Measurements from ENCODE around the gene GRM1. TPM values are rescaled to one million over a fixed set of nuclear protein-coding genes. Genes with fewer than 3 reads are reported as not detected.

GRM1 gene
- total RNA-seq, 2 experiments from 2014 or later = not detected

DNA sequence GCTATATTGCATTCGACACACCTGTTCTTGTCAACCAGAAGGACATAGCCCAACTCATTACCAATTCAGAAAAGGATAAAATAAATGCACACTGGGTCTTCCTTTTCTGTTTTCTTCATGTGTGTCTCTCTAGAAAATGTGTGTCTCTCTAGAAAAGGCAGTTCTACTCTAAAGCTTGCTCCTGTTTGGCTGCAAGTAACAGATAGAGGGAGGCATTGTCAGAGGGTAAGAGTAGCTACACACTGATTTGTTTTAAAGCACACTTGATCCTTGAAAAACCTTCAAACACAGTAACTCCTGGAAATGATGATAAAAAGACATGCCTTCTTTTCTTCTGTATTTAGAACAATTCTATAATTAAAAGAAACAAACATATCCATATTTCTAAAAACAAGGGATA is 21.3 kb downstream of the GRM1 start:
- no peak for DNase-seq
- no peak overlapping the region for H3K27ac Mint-ChIP-seq
- H3K27me3 Mint-ChIP-seq = peaks cover 9% of the 10 kb centered on the region
- intact Hi-C loops (cut with micrococcal nuclease) = no loop called here
- ChIA-PET POLR2A (no interaction called here), CTCF (no interaction called here)
- H3K4me1 Mint-ChIP-seq (ENCODE audit: low read depth) = no peaks in the 10 kb centered on the region
- no peak overlapping the region for H3K4me3 Mint-ChIP-seq
- H3K36me3 Mint-ChIP-seq = no peaks in the 10 kb centered on the region
- peaks cover 3% of the 10 kb centered on the region for H3K9me3 Mint-ChIP-seq

- CTCF ChIA-PET = no interaction called here
- no peak overlapping the region for H3K4me3 Mint-ChIP-seq
- intact Hi-C loops (cut with micrococcal nuclease) = no loop called here
- DNase-seq = no peak
- POLR2A ChIA-PET = no interaction called here
- no peaks in the 10 kb centered on the region for H3K4me1 Mint-ChIP-seq (ENCODE audit: low read depth)
- H3K36me3 Mint-ChIP-seq = no peaks in the 10 kb centered on the region
- H3K27ac Mint-ChIP-seq = no peak overlapping the region
- peaks cover 4% of the 10 kb centered on the region for H3K27me3 Mint-ChIP-seq
- no peaks in the 10 kb centered on the region for H3K9me3 Mint-ChIP-seq
Measured at GRCh38 chr6:146056506-146056905, 27.6 kb downstream of the GRM1 start.

GRCh38 chr6:146065690-146066089 is 36.8 kb downstream of the GRM1 start:
- ChIA-PET CTCF (no interaction called here), POLR2A (no interaction called here)
- H3K4me1 Mint-ChIP-seq (ENCODE audit: low read depth) = no peaks in the 10 kb centered on the region
- H3K27ac Mint-ChIP-seq = no peak overlapping the region
- no peak for DNase-seq
- H3K9me3 Mint-ChIP-seq = no peaks in the 10 kb centered on the region
- H3K36me3 Mint-ChIP-seq = no peaks in the 10 kb centered on the region
- H3K27me3 Mint-ChIP-seq = no peaks in the 10 kb centered on the region
- H3K4me3 Mint-ChIP-seq = no peak overlapping the region
- intact Hi-C loops (cut with micrococcal nuclease) = no loop called here

DNA sequence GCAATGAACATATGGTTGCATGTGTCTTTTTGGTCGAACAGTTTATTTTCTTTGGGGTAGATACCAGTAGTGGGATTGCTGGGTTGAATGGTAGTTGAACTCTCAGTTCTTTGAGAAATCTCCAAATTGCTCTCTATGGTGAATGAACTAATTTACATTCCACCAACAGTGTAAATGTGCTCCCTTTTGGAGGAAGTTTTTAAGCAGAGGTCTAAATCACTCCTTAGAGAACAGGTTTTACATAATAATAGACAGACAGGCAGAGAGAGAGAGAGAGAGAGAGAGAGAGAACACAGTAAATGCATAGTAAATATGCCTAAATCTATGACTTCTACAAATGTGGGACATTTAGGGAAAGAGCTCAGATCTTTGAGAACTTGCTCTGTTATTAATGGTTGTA is 37.6 kb downstream of the GRM1 start:
- Mint-ChIP-seq H3K4me3 (no peak overlapping the region), H3K9me3 (no peaks in the 10 kb centered on the region), H3K27ac (no peak overlapping the region), H3K4me1 (ENCODE audit: low read depth) (no peaks in the 10 kb centered on the region), H3K27me3 (no peaks in the 10 kb centered on the region), H3K36me3 (no peaks in the 10 kb centered on the region)
- ChIA-PET CTCF (no interaction called here), POLR2A (no interaction called here)
- intact Hi-C loops (cut with micrococcal nuclease) = no loop called here
- no peak for DNase-seq

DNA sequence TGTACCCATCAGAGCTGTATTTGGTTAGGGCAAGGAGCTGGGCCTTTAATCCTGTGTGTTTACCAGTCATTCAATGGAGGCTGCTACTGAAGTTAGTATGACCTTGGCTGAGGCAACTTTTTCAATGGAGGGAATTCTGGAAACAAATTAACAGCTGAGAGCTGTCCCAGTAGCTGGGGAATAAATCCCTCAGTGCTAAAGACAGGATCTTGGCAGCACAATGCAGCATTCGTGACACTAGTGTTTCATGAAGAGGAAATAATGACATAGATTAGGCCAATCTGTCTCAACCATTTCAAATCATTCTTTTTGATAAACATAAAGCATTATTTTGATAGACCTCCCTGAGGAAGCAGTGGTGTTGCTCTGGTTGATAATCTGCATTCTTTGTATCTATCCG is 42.9 kb downstream of the GRM1 start:
- Mint-ChIP-seq H3K27ac (no peak overlapping the region), H3K36me3 (no peaks in the 10 kb centered on the region), H3K27me3 (peaks cover 3% of the 10 kb centered on the region), H3K4me3 (no peak overlapping the region), H3K4me1 (ENCODE audit: low read depth) (no peaks in the 10 kb centered on the region), H3K9me3 (no peaks in the 10 kb centered on the region)
- intact Hi-C loops (cut with micrococcal nuclease) = no loop called here
- CTCF ChIA-PET = no interaction called here
- no peak for DNase-seq
- POLR2A ChIA-PET = no interaction called here

GRCh38 chr6:146077992-146078391 is 49.1 kb downstream of the GRM1 start:
- Mint-ChIP-seq H3K36me3 (no peaks in the 10 kb centered on the region), H3K4me3 (no peak overlapping the region), H3K27ac (no peak overlapping the region), H3K9me3 (no peaks in the 10 kb centered on the region), H3K27me3 (peaks cover 3% of the 10 kb centered on the region), H3K4me1 (ENCODE audit: low read depth) (no peaks in the 10 kb centered on the region)
- ChIA-PET POLR2A (no interaction called here), CTCF (no interaction called here)
- intact Hi-C loops (cut with micrococcal nuclease) = no loop called here
- no peak for DNase-seq

DNA sequence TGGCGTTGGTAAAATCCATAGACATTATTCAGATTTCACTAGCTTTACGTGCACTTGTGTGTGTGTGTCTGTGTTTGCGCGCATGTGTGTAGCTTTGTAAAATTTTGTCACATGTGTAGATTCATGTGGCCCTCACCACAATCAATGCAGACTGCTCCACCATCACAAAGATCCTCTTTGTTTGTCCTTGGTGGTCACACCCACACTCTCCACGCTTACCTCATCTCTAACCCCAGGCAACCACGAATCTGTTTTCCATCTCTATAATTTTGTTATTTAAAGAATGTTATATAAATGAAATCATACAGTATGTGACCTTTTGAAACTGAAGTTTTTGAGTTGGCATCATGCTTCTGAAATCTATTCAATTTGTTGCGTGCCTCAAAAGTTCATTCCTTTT is 58.5 kb downstream of the GRM1 start:
- Mint-ChIP-seq H3K36me3 (no peaks in the 10 kb centered on the region), H3K9me3 (no peaks in the 10 kb centered on the region), H3K4me1 (ENCODE audit: low read depth) (no peaks in the 10 kb centered on the region), H3K4me3 (no peak overlapping the region), H3K27ac (no peak overlapping the region), H3K27me3 (no peaks in the 10 kb centered on the region)
- ChIA-PET CTCF (no interaction called here), POLR2A (no interaction called here)
- DNase-seq = no peak
- intact Hi-C loops (cut with micrococcal nuclease) = no loop called here

- Mint-ChIP-seq H3K36me3 (no peaks in the 10 kb centered on the region), H3K4me1 (ENCODE audit: low read depth) (no peaks in the 10 kb centered on the region), H3K9me3 (no peaks in the 10 kb centered on the region), H3K27ac (no peak overlapping the region), H3K4me3 (no peak overlapping the region), H3K27me3 (no peaks in the 10 kb centered on the region)
- intact Hi-C loops (cut with micrococcal nuclease) = no loop called here
- POLR2A ChIA-PET = no interaction called here
- CTCF ChIA-PET = no interaction called here
- DNase-seq = no peak
Measured at GRCh38 chr6:146090474-146090873, 61.6 kb downstream of the GRM1 start.

DNA sequence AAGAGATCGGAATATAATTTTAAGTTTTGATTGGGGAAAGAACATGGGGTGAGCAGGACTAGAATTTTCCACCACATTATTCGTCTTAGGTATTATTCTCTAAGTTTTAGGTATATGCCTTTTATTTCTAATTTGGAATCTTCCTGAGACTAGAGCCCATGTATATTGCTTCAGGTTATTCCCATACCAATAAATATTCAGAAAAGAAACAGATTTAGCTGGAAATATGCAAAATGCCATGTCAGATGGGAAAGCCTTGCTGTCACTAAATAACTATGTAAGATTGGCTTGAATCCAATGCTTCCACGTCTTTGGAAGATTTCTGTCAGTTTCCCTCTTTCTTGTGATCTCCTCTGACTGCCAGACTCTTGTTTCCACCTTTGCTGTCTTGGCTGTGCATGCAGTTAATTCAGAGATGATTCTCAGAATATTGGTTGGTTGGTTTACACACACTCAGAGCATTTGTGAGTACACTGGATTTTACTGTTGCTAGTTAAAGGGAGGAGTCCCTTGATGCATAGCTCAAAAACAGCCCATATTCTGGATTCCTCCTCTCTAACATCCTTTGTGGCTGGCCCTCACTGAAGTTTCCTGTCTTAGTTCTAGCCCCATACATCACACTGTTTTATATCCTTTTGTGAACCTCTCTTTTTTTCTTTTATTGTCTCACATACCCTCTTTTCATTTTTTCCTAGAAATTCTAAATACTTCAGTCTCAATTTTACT is 64.3 kb downstream of the GRM1 start:
- ChIA-PET CTCF (no interaction called here), POLR2A (no interaction called here)
- Mint-ChIP-seq H3K27ac (no peak overlapping the region), H3K36me3 (no peaks in the 10 kb centered on the region), H3K4me3 (no peak overlapping the region), H3K9me3 (no peaks in the 10 kb centered on the region), H3K4me1 (ENCODE audit: low read depth) (no peaks in the 10 kb centered on the region), H3K27me3 (no peaks in the 10 kb centered on the region)
- DNase-seq = no peak
- intact Hi-C loops (cut with micrococcal nuclease) = no loop called here

- no peaks in the 10 kb centered on the region for H3K27me3 Mint-ChIP-seq
- POLR2A ChIA-PET = no interaction called here
- no peak for DNase-seq
- no peak overlapping the region for H3K4me3 Mint-ChIP-seq
- H3K4me1 Mint-ChIP-seq (ENCODE audit: low read depth) = no peaks in the 10 kb centered on the region
- CTCF ChIA-PET = no interaction called here
- no peaks in the 10 kb centered on the region for H3K9me3 Mint-ChIP-seq
- H3K27ac Mint-ChIP-seq = no peak overlapping the region
- intact Hi-C loops (cut with micrococcal nuclease) = no loop called here
- H3K36me3 Mint-ChIP-seq = no peaks in the 10 kb centered on the region
Measured at GRCh38 chr6:146095481-146095880, 66.6 kb downstream of the GRM1 start.

DNA sequence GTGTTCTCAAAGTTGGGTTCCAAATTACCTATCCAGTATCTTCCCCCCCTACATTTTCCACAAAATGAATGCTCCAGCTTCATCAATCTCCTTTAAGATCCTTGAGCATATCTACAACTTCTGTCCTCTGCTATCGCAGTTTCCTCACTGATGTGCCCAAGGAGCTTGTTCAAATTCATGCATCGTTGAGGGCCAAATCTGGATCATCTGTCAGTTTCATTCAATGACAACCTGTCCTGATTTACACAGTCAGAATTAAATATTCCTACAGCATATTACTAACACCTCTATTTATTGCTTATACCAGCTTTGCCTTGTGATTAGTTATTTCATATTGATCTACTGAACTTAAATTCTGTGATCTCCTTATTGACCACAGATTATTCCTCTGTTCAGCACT is 68.7 kb downstream of the GRM1 start:
- CTCF ChIA-PET = no interaction called here
- Mint-ChIP-seq H3K27ac (no peak overlapping the region), H3K36me3 (no peaks in the 10 kb centered on the region), H3K4me1 (ENCODE audit: low read depth) (no peaks in the 10 kb centered on the region), H3K9me3 (no peaks in the 10 kb centered on the region), H3K4me3 (no peak overlapping the region), H3K27me3 (no peaks in the 10 kb centered on the region)
- DNase-seq = no peak
- intact Hi-C loops (cut with micrococcal nuclease) = no loop called here
- POLR2A ChIA-PET = no interaction called here

DNA sequence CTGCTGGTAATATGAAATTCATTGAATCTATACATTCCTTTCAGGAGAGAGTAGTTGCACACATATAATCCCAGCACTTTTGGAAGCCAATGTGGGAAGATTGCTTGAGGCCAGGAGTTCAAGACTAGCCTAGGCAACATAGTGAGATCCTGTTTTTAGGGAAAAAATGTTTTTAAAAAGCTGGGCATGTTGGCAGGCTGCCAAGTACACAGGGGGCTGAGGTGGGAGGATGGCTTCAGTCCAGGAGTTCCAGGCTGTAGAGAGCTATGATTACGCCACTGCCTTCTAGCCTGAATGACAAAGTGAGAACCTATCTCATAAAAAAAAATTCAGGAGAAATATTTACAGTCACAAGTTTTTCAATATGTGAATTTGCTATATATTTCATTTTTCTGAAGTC is 71.9 kb downstream of the GRM1 start:
- CTCF ChIA-PET = interaction anchor here (0.7 kb wide), 1 partner anchor 331 kb away, joined by 3 read pairs; no protein-coding TSS in a partner anchor
- Mint-ChIP-seq H3K27ac (no peak overlapping the region), H3K27me3 (no peaks in the 10 kb centered on the region), H3K4me3 (no peak overlapping the region), H3K36me3 (no peaks in the 10 kb centered on the region), H3K9me3 (no peaks in the 10 kb centered on the region), H3K4me1 (ENCODE audit: low read depth) (no peaks in the 10 kb centered on the region)
- no peak for DNase-seq
- POLR2A ChIA-PET = no interaction called here
- intact Hi-C loops (cut with micrococcal nuclease) = no loop called here

GRCh38 chr6:146103416-146104072 is 74.7 kb downstream of the GRM1 start:
- no peak overlapping the region for H3K27ac Mint-ChIP-seq
- ChIA-PET CTCF (no interaction called here), POLR2A (no interaction called here)
- peaks cover 2% of the 10 kb centered on the region for H3K9me3 Mint-ChIP-seq
- H3K27me3 Mint-ChIP-seq = no peaks in the 10 kb centered on the region
- intact Hi-C loops (cut with micrococcal nuclease) = no loop called here
- H3K4me3 Mint-ChIP-seq = no peak overlapping the region
- H3K4me1 Mint-ChIP-seq (ENCODE audit: low read depth) = no peaks in the 10 kb centered on the region
- no peaks in the 10 kb centered on the region for H3K36me3 Mint-ChIP-seq
- no peak for DNase-seq
